GM18498 (cell line): Measurements from ENCODE around the gene DGCR2.

Source experiments
- ATAC-seq: cut with Tn5 transposase; IDR thresholded peaks from one replicate; pipeline ENCODE4 v1.9.1; 2021; ENCODE audit warnings: mild to moderate bottlenecking, moderate library complexity; ENCODE audit not compliant: unreplicated experiment

Gene DGCR2

GRCh38 chr22:19109198-19110063 is 12.8 kb downstream of the DGCR2 start:
- ATAC-seq = peak; percentile 80

GRCh38 chr22:19108807-19109197 is 13.4 kb downstream of the DGCR2 start:
- ATAC-seq = no peak

DNA sequence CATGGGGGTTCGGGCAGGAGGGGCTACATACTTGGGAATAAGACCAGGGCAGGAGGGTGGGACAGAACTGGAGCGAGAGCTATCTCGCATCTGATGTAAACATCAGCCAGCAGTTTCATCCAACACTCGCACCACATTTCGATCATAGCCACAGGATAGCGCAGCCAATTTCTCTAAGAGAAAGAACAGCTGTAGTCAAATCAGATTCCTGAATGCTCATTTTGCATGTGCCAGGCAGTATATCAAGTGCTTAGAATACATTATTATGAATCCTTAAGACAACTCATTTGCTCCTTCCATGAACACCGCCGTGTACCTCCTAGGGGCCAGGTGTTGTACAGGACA is 14.5 kb downstream of the DGCR2 start:
- no peak for ATAC-seq

- ATAC-seq = no peak
Observed at GRCh38 chr22:19106886-19107729, 15.1 kb downstream of the DGCR2 start.

DNA sequence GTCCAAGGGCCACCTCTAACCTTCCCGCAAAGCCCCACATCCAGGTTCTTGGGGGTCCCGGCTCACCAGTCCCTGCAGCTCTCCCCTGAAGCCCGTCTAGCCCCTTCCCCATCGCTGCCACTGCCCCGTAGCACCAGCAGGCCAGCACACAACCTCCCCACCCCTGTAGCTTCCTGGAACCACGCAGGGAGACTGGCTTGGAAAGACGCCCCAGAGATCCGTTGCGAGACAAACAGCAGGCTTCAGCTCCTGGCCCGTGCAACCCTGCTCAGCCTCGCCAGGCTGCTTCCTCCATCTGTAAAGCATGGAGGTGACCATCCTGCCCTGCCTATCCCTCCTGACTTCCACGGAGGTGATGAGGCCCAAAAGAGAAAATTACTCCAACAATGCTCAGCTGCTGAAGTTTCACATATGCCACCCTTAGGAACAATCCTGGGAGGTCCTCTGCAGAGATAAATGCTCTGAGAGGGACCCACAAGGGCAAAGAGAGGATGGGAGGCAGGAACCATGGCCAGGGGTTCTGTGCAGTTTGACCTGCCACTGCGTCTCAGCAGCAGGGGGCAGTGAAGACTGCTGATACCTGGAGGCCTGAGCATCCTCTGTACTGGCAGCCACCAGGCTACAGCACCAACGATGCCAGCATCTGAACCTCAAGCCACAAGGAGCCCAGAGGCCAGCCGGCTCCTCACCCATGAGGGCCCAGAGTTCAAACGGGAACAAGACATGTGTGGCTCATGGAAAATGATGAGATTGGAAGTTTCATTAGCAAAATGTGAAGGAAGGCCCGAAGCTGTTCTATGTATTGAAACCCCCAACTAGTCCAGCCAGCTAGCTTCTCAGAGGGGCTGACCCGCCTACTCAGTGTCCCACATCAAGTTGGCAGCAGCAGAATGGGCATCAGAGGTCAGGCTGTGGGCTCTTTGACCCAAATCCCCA is 16.1 kb downstream of the DGCR2 start:
- no peak for ATAC-seq

GRCh38 chr22:19105456-19105855 is 16.8 kb downstream of the DGCR2 start:
- no peak for ATAC-seq

DNA sequence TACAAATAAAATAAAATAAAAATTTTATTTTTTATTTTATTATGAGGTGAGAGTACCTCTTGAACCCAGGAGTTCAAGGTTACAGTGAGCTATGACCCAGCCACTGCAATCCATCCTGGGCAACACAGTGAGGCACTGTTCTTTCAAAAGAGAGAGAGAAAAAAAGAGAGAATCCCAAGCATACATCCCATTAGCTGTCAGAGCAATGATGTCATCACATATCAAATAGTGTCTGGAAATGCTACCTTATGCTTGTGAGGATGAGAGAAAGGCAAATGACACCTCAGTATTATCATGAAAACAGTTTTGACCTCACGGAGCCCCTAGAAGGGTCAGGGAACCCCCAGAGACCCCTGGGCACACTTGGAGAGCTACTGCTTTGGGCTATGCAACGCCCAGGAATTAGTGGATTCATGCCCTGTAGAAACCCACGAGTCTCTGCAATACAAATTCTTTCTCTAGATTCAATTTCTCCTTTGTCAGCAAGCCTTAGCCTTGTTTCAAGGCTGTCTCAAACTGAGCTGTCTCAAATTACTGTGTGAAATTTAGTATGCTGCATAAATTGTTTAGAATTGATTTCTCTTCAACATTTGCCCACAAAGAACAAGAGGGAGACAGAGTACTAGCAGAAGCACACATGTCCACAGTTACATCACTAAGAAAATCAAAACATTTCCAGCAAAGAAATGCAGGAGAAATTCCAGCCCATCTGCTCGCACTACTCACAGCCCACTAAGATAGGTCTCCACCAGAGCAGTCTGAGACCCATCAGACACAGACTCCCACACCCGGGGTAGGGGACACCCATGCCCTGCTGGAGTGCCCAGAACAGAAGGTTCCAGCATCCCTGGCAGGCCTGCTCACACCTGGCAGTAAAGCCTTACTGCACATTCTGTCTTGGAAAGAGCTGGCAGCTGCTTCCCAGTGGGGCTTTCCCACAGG is 18.1 kb downstream of the DGCR2 start:
- ATAC-seq = no peak

DNA sequence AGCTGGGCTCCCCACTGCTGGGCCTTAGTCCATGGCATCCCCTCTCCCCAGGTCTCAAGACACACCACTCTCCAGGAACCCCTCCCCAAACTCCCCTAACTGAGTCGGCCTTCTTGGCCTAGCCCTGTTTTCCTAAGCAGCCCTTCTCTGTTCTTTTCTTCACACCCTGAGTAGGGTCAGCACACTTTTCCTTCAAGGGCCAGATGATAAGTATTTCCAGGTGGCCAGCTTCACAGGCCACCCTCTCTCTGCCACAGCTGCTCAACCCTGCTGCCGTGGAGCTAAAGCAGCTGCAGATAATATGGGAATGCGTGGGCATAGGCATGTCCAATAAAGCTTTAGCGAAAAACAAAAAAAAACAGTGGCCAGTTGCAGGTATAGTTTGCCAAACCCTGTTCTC is 24.1 kb downstream of the DGCR2 start:
- ATAC-seq = no peak

- no peak for ATAC-seq
Observed at GRCh38 chr22:19097518-19097917, 24.7 kb downstream of the DGCR2 start.

- ATAC-seq = no peak
Observed at GRCh38 chr22:19096555-19096954, 25.7 kb downstream of the DGCR2 start.

- no peak for ATAC-seq
Observed at GRCh38 chr22:19094393-19094997, 27.7 kb downstream of the DGCR2 start.

DNA sequence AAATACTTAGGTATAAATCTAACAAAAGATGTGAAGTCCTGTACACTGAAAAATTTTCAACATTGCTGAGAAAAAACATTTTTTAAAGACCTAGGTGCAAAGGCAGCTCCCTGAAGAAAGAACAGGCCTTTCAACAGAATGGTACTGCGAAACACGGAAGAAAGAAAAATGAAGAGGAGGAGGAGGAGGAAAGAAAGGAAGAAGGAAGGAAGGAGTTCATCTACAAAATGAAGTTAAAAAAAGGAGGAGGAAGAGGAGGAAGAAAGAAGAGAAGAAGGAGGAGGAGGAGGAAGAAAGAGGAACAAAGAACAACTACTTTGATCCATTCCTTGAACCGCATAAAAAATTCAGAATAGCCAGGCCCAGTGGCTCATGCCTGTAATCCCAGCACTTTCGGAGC is 29.5 kb downstream of the DGCR2 start:
- no peak for ATAC-seq

- no peak for ATAC-seq
Observed at GRCh38 chr22:19090586-19091127, 31.6 kb downstream of the DGCR2 start.

GRCh38 chr22:19090183-19090582 is 32.0 kb downstream of the DGCR2 start:
- no peak for ATAC-seq

- ATAC-seq = no peak
Observed at GRCh38 chr22:19088866-19089595, 33.2 kb downstream of the DGCR2 start.

- ATAC-seq = no peak
Observed at GRCh38 chr22:19086896-19087295, 35.3 kb downstream of the DGCR2 start.

- ATAC-seq = no peak
Observed at GRCh38 chr22:19086417-19086816, 35.8 kb downstream of the DGCR2 start.

GRCh38 chr22:19085233-19085718 is 36.9 kb downstream of the DGCR2 start:
- ATAC-seq = no peak
